Upper lobe of left lung (tissue), 6 donors: Measurements from ENCODE around the gene SYNE2. TPM values are rescaled to one million over a fixed set of nuclear protein-coding genes. Genes with fewer than 3 reads are reported as not detected.

Experiments
- ATAC-seq, 2 donors: fragments of 200-7000 bp; cut with Tn5 transposase; one replicate each; pipeline ENCODE4 v1.9.1; 2022; ENCODE audit warnings: mild to moderate bottlenecking in 2 of 2, moderate library complexity in 2 of 2; ENCODE audit not compliant: low FRiP score in 2 of 2
- DNase-seq, 2 donors: peaks; one replicate each; pipeline ENCODE4 v3.0.0-alpha.2; 2019 to 2020
- H3K27ac ChIP-seq, 4 donors: fragments of 200-600 bp; sonication (generic); one replicate each; pipeline ENCODE4 v1.5.1; 2016 to 2019
- H3K27me3 ChIP-seq, 4 donors: fragments of 200-600 bp; sonication (generic); one replicate each; pipeline ENCODE4 v1.5.1; 2017 to 2019
- H3K36me3 ChIP-seq, 4 donors: fragments of 200-600 bp; sonication (generic); one replicate each; pipeline ENCODE4 v1.5.1; 2016 to 2019
- H3K4me1 ChIP-seq, 4 donors: fragments of 200-600 bp; sonication (generic); one replicate each; pipeline ENCODE4 v1.5.1; 2018 to 2019
- H3K4me3 ChIP-seq, 4 donors: fragments of 200-600 bp; sonication (generic); one replicate each; pipeline ENCODE4 v1.5.1; 2017 to 2019; ENCODE audit warnings: mild to moderate bottlenecking in 2 of 4, moderate library complexity in 1 of 4
- H3K9me3 ChIP-seq, 4 donors: fragments of 200-600 bp; sonication (generic); one replicate each; pipeline ENCODE4 v1.5.1; 2018 to 2019
- EP300 ChIP-seq, 4 donors: sonication (generic); formaldehyde crosslinking; IDR thresholded peaks; one replicate each; pipeline ENCODE4 v1.5.1; 2017; ENCODE audit warnings: antibody characterized with exemption in 4 of 4, control low read depth in 2 of 4
- POLR2A ChIP-seq, 4 donors: fragments of 450-650 bp; IDR thresholded peaks; one replicate each; pipeline ENCODE4 v1.5.1; 2016 to 2017; ENCODE audit warnings: antibody characterized with exemption in 4 of 4, mild to moderate bottlenecking in 2 of 4
- POLR2AphosphoS5 ChIP-seq, 2 donors: sonication (generic); formaldehyde crosslinking; IDR thresholded peaks; one replicate each; pipeline ENCODE4 v1.5.1; 2017; ENCODE audit warnings: antibody characterized with exemption in 2 of 2
- WGBS, 2 donors: methylation state at CpG; one replicate each; pipeline ENCODE4 v1.1.5; 2017 to 2018; 5-methylcytosine and 5-hydroxymethylcytosine counted together
- total RNA-seq, 6 donors: library from RNA; depleted of rRNA in 4 of 6; stranded (reverse); fragments of >200 nt in 4 of 6; gene quantifications; one replicate each; pipeline versions ENCODE4 v1.1.0 to v1.2.1, GENCODE V29; 2016 to 2021
- TF ChIP-seq, protein P1 (sequence below), 6 experiments: fragments of 450-650 bp in 4 of 6; fragments of 200-600 bp in 2 of 6; sonication (generic) in 2 of 6; IDR thresholded peaks; one replicate each; pipeline ENCODE4 v1.5.1; 2016 to 2019; ENCODE audit warnings: antibody characterized with exemption in 6 of 6
- donor health status: DM: no; HTN: no; CAD: no; lungs with moderate emphysema.
- donor health status: DM: no; HTN: yes; CAD: no; lungs with severe emphysema.

SYNE2 gene
- total RNA-seq, 6 donors from 2014 or later, result 75.8 to 439 (median 234) TPM

DNA sequence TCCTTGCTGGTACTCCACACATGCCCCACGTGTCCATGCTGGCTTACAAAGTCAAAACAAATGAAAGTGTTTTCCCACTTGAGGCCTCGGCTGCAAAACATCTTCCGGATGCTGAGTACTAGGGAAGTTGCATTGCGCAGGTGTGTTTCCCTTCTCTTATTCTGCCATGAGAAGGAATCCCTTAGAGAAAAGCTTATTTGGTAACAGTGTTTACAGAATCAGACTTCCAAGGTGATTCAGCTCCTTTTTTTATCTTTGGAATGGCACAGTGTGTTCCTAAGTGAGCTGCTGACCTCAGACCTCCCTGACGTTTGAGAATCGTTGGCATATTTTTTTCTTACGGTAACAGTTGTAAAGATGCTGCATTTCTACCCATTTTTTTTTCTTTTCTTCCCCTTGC is 230.0 kb downstream of the SYNE2 start:
- H3K36me3 ChIP-seq, result peaks cover 4 to 67% (median 30%) of the 10 kb centered on the region in 4 donors
- no peaks in the 10 kb centered on the region for H3K27me3 ChIP-seq
- no peak for TF ChIP-seq POLR2A (IDR thresholded peaks at IDR 0.05)
- peak in 1 of 2 donors; percentile 26 for TF ChIP-seq POLR2AphosphoS5 (IDR thresholded peaks at IDR 0.05)
- TF ChIP-seq, protein P1, sequence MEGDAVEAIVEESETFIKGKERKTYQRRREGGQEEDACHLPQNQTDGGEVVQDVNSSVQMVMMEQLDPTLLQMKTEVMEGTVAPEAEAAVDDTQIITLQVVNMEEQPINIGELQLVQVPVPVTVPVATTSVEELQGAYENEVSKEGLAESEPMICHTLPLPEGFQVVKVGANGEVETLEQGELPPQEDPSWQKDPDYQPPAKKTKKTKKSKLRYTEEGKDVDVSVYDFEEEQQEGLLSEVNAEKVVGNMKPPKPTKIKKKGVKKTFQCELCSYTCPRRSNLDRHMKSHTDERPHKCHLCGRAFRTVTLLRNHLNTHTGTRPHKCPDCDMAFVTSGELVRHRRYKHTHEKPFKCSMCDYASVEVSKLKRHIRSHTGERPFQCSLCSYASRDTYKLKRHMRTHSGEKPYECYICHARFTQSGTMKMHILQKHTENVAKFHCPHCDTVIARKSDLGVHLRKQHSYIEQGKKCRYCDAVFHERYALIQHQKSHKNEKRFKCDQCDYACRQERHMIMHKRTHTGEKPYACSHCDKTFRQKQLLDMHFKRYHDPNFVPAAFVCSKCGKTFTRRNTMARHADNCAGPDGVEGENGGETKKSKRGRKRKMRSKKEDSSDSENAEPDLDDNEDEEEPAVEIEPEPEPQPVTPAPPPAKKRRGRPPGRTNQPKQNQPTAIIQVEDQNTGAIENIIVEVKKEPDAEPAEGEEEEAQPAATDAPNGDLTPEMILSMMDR (IDR thresholded peaks at IDR 0.05), result no peak
- TF ChIP-seq EP300 (IDR thresholded peaks at IDR 0.05), result no peak
- H3K4me1 ChIP-seq, result no peaks in the 10 kb centered on the region
- no peaks in the 10 kb centered on the region for H3K9me3 ChIP-seq
- no peak overlapping the region for H3K4me3 ChIP-seq
- peak overlapping the region in 1 of 4 donors; percentile 11 for H3K27ac ChIP-seq
- 70 to 79% methylated on average over 7 of the region's 7 CpGs for WGBS, 2 donors
- peak in 1 of 2 donors; percentile 31 for DNase-seq
- ATAC-seq, result peak; percentile 16 to 59

DNA sequence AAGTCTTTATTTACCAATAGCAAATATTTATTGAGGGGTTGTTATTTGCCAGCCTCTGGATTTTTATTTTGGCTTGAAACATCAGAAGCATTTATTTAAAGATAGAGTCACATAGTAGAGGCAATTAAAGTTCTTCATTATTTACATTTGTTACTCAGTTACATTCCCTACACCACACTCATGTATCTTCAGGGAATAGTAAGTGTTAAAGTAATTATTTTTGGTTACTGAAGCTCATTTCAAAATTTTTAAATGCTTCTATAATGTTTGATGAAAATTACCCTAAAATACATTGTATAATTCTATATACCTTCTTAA is 235.8 kb downstream of the SYNE2 start:
- TF ChIP-seq POLR2AphosphoS5 (IDR thresholded peaks at IDR 0.05) (no peak), POLR2A (IDR thresholded peaks at IDR 0.05) (no peak), EP300 (IDR thresholded peaks at IDR 0.05) (no peak)
- TF ChIP-seq, protein P1 (IDR thresholded peaks at IDR 0.05), result no peak
- peaks cover 5 to 60% (median 9%) of the 10 kb centered on the region in 4 donors for H3K36me3 ChIP-seq
- H3K4me1 ChIP-seq, result peaks cover 0 to 5% (median 0%) of the 10 kb centered on the region in 4 donors
- H3K4me3 ChIP-seq, result no peak overlapping the region
- H3K27me3 ChIP-seq, result no peaks in the 10 kb centered on the region
- DNase-seq, result no peak
- H3K27ac ChIP-seq, result no peak overlapping the region
- no peak for ATAC-seq
- H3K9me3 ChIP-seq, result no peaks in the 10 kb centered on the region

DNA sequence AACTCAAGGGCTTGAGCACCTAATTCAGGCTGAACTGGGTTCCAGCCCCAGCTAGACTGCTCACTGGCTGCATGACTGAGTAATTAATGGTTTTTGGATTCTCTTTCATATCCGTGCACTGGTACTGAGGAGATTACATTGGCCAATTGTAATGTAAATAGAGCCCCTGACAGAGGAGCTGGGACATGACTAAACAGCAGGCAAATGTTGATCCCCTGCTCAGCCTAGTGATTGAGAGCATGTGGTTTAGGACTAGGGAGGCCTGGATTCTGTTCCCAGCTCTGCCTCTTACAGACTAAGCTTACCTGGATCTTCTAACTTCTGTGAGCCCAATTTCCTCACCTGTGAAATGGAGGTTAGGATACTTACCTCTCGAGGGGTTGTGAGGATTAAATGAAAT is 237.1 kb downstream of the SYNE2 start:
- no peak overlapping the region for H3K27ac ChIP-seq
- H3K4me3 ChIP-seq, result no peak overlapping the region
- H3K9me3 ChIP-seq, result no peaks in the 10 kb centered on the region
- DNase-seq (no peak), ATAC-seq (no peak)
- H3K36me3 ChIP-seq, result peaks cover 5 to 54% (median 9%) of the 10 kb centered on the region in 4 donors
- H3K27me3 ChIP-seq, result no peaks in the 10 kb centered on the region
- TF ChIP-seq, protein P1 (IDR thresholded peaks at IDR 0.05), result no peak
- TF ChIP-seq POLR2AphosphoS5 (IDR thresholded peaks at IDR 0.05) (no peak), POLR2A (IDR thresholded peaks at IDR 0.05) (no peak), EP300 (IDR thresholded peaks at IDR 0.05) (no peak)
- H3K4me1 ChIP-seq, result peaks cover 0 to 5% (median 0%) of the 10 kb centered on the region in 4 donors
- WGBS, 2 donors, result 86 to 87% methylated on average over 2 of the region's 2 CpGs

DNA sequence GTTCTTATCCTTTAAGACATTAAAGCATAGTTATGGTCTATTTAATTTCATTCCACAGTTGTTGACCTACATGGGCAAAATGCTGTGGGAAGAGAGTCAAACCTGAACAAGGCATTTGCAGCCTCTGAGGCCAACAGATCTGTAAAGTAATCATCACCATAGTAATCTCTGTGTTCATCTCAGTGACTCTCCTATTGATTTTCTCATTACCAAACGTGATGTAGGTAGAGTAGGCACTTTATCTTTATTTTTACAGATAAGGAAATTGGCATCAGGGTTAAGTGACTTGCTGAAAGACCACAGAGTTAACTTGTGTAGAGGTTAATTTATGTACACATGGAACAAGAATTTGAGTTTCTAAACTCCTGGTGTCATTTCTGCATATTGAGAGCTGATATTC is 238.4 kb downstream of the SYNE2 start:
- Histone ChIP-seq H3K9me3 (no peaks in the 10 kb centered on the region), H3K27me3 (no peaks in the 10 kb centered on the region), H3K4me1 (peaks cover 0 to 7% (median 0%) of the 10 kb centered on the region in 4 donors), H3K27ac (no peak overlapping the region), H3K4me3 (no peak overlapping the region), H3K36me3 (peaks cover 5 to 63% (median 9%) of the 10 kb centered on the region in 4 donors)
- DNase-seq, result no peak
- TF ChIP-seq POLR2A (IDR thresholded peaks at IDR 0.05), result no peak
- no peak for TF ChIP-seq POLR2AphosphoS5 (IDR thresholded peaks at IDR 0.05)
- TF ChIP-seq EP300 (IDR thresholded peaks at IDR 0.05), result no peak
- TF ChIP-seq, protein P1 (IDR thresholded peaks at IDR 0.05), result no peak
- 67 to 83% methylated on average over 1 of the region's 1 CpG for WGBS, 2 donors
- ATAC-seq, result no peak

DNA sequence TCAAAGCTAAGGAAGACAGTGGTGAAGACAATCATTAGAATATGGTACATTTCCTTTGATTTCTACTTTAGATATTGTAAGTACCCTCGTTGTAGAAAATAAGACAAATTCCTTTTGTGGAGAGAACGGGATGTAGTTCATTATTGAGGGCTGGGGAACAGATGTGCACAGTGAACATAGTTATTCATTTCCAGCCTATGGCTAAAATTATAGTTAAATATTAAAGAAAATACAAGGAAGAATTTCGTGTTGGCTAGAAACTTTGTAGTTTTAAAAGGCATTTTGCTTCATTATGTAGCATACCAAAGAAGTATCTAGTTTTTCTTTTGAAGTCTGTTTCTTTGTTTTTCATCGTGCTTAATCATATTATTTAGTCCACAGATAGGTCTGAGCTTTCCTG is 239.5 kb downstream of the SYNE2 start:
- ATAC-seq (no peak), DNase-seq (no peak)

More for the DNA sequence above, 239.5 kb downstream of the SYNE2 start:
- Histone ChIP-seq H3K9me3 (no peaks in the 10 kb centered on the region), H3K4me1 (peaks cover 0 to 7% (median 0%) of the 10 kb centered on the region in 4 donors), H3K4me3 (no peak overlapping the region), H3K36me3 (peaks cover 5 to 71% (median 10%) of the 10 kb centered on the region in 4 donors), H3K27ac (no peak overlapping the region), H3K27me3 (no peaks in the 10 kb centered on the region)
- TF ChIP-seq POLR2A (IDR thresholded peaks at IDR 0.05), result no peak
- TF ChIP-seq POLR2AphosphoS5 (IDR thresholded peaks at IDR 0.05), result no peak
- TF ChIP-seq EP300 (IDR thresholded peaks at IDR 0.05), result no peak
- TF ChIP-seq, protein P1 (IDR thresholded peaks at IDR 0.05), result no peak
- 64 to 71% methylated on average over 4 of the region's 4 CpGs for WGBS, 2 donors
